Stimulated activated CD4-positive, alpha-beta T cell treated with anti-CD3 and anti-CD28 coated beads, TNF-alpha, amount 100 ng/mL, for 1 hour (primary cell): ENCODE data around the gene NHERF1.

Experiments used
- DNase-seq, 3 donors: peaks; one replicate each; pipeline ENCODE4 v3.0.0-alpha.2; 2020; ENCODE audit warnings: low read depth in 3 of 3, low spot score in 1 of 3

Gene NHERF1

DNA sequence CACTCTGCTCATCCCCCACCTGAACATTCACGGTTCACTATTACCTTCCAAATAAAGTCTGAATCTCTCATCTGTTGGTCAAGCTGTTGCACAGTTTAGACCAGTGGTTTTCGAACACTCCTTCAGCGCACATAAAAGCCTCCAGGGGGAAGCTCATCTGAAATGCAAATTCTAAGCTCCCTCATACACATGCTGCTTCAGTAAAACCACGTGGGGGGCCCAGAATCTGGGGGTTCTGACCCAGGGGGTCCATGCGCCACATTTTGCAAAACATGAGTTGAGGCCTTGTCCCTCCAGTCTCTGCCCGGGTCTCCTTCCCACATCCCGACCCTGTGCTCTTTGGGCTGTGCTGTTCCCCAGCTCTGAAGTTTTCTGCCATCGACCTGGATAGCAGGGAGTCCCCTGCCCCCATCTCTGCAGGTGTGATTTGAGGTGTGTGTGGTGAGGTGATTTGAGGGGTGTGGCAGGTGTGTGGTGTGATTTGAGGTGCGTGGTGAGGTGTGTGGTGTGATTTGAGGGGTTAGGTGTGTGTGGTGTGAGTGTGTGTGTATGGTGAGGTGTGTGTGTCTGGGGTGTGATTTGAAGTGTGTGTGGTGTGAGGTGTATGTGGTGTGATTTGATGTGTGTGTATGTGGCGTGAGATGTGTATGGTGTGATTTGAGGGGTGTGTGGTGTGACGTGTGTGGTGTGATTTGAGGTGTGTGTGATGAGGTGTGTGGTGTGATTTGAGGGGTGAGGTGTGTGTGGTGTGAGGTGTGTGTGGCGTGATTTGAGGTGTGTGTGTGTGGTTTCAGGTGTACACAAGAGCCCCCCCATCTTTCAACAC lies 16.2 kb upstream of the NHERF1 start:
- no peak for DNase-seq

DNA sequence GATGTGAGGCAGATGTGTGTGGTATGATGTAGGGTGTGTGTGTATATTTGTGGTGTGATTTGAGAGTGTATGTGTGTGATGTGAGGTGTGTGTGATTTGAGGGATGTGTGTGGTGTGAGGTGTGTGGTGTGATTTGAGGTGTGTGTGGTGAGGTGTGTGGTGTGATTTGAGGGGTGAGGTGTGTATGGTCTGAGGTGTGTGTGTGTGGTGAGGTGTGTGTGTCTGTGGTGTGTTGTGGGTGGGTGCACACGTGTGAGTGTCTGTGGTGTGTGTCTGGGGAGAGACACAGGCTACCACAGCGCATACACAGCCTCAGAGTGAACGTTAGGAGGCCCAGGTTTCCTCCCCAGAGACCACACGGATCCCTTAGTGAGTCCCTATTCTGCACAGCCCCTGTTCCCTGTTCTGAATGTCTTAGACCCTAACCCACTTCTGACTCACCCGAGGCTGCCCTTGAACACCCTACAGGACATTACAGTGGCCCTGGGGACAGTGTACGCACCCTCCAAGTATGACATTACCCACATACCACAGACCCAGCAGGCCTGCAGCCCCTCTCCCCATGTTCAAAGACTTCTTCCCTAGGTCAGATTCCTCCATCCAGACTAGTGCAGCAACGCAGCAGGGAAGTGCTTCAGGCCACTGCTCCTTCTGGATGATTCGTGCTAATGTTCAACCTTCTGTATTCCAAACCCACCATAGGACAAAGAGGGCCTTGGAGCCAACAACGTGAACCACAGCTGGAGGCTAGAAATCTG lies 14.9 kb upstream of the NHERF1 start:
- DNase-seq = no peak

DNA sequence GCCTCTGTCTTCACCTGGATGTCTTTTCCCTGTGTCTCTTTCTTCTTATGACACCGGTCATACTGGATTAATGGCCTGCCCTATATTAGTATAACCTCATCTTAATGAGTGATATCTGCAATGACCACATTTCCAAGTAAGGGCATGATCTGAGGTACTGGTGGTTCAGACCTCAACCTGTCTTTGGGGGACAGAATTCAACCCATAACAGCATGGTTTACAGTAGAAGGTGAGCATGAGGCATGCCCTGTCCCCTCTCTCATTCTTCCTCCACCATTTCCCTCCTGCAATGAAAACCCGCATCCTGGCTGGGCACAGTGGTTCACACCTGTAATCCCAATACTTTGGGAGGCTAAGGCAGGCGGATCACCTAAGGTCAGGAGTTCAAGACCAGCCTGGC lies 14.2 kb upstream of the NHERF1 start:
- DNase-seq = no peak

DNA sequence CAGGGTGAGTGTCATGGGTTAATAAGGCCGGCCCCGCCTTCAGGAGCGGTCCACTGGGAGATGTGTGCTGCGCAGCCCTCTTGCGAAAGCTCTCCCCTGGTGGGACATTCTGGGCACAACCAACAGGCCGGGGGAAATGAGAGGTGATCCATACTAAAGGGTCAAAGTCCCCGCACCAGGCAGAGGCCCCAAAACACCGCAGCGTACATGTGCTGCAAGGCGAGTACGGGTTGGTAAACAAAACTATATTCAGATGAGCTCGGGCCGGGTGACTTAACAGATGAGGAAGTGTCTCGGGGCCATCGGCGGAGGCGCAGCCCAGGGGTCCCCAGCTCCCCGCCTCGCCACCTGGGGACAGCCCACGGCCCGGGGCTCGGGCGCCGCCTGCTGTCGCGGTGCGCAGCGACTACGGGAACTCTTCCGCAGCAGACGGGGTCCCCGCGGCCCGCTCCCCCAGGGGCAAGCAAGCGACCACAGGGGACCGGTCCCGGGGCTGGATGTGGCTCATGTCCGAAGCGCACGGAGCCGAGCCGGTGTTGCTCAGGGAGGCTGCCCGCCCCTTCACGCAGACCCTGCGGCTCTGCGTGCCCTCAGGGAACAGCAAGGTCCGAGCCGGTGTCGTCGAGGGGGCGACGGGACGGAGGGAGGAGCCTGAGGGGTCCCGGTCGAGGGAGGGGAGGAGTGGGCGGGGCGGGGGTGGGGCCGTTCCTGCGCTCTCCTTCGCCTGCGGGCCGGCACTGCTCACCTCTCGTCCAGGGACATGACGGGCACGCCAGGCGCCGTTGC lies 11.7 kb upstream of the NHERF1 start, which contains the start of gene RAB37:
RAB37 (plus strand) TSS at position 744 of the 786 bp plus-strand sequence; CDS start at position 761, 17 bp downstream.
- no peak for DNase-seq

DNA sequence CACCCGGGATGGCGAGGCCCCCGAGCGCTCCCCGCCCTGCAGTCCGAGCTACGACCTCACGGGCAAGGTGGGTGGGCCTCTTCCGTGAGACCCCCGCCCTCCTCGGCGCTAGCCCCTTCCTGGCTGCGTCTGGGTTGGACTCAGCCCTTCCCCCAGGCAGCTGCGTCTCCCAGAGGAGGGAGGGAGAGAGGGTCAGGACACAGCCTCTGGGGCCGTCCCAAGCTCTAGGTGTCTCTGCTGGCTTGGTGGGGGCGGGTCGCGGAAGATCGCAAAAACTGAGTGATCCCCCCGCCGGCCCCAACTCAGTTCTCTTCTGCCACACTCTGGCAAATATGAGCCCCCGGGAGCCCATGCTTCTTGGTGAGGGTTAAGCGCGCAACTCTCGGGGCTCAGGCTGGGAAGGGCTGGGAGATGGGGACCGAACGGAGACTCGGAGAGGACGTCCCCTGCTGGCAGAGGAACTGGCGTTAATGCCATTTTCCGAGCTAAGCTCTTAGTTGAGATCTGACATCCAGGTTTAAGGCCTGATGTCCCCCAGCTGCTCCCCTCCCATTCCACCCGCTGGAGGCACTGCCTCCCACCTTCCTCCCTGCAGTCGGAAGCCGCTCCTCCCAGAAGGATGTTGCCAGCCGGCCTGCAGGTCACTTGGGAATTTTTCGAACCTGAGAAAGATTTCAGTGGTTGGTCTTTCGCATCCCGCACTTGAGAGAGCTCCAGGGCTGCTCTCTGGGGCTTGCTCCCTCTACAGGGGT lies 11.0 kb upstream of the NHERF1 start:
- DNase-seq = no peak

DNA sequence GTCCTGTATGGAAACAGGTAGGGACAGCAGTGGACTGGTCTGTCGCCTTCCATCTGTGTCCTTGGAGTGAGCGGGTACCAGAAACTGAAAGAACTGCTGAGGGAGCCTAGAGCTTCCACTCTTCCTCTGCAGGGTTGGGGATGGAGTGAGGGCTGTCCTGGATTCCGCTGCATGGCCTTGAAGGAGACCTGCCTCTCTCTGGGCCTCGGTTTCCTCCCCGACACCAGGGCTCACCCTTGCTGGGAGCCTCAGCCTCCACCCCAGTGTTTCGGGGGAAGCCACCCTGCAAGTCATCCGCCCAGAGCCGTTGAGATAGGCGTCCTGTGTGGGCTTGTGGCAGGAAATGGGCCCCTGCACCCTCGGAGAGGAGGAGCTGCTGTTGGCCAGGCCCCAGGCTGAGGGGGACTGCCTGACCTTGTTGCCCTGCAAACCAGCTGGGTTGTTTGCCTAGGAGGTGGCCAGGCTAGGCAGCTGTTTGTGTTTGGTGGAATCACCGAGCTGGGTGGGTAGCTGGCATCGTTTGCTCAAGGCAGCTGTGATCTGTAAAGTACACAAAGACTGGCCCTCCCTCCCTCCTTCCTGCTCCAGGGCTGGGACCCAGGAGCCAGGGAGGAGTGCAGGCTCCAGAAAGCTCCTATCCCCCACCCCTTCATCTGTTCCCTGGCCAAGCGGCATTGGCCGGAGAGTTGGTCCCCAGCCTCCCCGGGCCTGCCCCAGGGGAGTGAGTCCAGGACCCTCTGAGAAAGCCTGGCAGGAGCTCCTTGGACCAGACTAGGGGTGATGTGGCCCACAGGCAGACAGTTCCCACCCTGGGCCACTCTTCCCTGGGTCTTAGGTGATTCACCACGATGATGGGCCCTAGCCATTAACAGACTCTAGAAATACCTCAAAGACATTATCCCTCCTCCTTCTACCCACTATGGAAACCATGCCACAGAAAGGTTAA lies 10.1 kb upstream of the NHERF1 start:
- peak in 2 of 3 donors; percentile 58 to 66 for DNase-seq

DNA sequence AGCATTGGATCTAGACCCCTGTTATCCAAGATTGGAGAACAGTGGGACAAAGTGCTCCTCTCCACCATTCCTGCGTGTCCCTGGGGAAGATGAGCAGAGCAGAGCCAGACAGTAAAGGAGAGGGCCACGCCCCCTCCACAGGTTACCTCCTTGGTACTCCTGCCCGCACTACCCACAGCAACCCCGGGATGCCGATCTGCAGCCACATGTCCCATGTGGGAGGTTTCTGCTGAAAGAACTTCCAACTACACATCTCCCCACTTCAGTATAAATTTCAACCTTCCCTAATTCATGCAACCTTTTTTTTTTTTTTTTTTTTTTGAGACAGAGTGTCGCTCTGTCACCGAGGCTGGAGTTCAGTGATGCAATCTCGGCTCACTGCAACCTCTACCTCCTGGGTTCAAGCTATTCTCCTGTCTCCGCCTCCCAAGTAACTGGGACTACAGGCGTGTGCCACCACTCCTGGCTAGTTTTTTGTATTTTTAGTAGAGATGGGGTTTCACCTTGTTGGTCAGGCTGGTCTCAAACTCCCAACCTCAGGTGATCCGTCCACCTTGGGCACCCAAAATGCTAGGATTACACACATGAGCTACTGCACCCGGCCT lies 9.1 kb upstream of the NHERF1 start:
- DNase-seq = no peak

DNA sequence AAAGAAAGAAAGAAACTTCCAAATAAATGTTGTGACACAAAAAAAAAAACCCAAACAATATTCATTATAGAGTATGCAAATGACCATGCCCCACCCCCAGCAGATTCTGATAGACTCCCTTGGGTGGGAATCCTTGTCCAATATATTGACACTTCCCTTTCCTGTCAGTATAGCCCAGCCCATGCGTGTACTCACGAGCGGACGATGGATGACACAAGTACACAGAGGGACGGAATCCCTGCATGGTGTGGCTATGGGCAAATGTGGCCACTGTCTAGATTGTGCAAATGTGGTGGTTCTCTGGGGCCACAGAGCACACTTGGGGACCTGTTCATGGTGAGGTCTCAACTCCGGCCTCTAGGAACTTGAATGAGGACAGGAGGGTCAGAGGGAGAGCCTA lies 8.3 kb upstream of the NHERF1 start:
- DNase-seq = no peak

DNA sequence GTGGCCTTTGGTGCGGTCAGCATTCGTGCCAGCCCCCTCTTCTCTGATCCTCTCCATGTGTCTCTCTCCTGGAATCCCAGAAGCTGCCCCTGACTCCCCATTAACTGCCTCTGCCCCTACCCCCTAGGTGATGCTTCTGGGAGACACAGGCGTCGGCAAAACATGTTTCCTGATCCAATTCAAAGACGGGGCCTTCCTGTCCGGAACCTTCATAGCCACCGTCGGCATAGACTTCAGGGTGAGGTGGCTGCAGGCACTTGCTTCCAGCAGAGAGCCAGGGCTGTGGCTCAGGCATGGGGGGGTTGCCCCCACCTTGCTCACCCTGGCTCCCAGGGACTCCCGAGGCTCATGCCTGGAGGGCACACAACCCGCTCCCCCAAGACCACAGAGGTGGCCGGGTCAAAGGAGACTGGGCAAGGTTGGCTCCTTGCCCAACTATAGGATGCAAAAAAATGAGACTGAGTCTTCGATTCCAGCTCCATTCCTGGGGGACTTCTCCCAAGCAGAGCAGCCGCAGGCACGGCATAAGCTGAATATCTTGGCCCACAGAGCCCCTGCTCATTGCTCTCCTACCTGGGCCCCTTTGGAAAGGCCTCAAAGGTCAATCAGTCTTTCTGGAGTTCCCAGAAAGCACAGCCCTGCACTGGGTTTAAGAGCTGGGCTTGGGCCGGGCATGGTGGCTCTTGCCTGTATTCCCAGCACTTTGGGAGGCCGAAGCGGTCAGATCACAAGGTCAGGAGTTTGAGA lies 7.6 kb upstream of the NHERF1 start:
- no peak for DNase-seq

DNA sequence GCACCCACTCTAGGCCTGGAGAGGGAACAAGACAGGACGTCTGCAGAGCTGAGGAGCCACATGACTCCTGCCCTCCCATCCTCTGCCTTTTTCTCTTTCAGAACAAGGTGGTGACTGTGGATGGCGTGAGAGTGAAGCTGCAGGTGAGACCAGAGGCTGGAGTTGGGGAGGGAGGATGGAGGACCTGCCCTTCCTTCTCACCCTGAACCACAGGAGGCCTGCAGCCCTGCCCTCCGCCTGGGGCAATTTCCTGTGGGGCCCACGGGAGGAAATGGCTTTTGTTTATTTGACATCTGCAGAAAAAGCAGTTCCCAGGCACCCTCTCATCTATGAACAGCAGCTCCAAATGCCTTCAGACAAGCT lies 6.3 kb upstream of the NHERF1 start:
- DNase-seq = no peak

DNA sequence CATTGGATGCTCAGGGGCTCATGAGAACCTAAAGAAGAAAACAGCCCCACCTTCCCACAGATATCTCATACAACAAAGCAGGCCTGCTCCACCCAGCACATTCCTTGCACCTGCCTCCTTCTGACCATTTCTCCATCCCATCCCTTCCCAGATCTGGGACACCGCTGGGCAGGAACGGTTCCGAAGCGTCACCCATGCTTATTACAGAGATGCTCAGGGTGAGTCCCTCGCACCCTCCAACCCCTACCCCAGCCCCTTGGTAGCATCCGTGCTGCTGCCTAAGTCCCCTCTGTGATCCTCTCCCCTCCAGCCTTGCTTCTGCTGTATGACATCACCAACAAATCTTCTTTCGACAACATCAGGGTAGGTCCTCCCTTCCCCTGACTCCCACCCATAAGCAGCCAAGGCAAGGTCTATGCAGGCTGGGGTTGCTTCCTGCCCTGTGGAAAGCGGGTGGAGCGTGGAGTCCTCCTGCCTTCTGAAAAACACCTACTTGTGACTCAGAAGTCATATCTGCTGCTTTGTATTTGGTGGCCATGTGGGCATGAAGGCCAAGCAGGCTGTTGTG lies 5.4 kb upstream of the NHERF1 start:
- no peak for DNase-seq

DNA sequence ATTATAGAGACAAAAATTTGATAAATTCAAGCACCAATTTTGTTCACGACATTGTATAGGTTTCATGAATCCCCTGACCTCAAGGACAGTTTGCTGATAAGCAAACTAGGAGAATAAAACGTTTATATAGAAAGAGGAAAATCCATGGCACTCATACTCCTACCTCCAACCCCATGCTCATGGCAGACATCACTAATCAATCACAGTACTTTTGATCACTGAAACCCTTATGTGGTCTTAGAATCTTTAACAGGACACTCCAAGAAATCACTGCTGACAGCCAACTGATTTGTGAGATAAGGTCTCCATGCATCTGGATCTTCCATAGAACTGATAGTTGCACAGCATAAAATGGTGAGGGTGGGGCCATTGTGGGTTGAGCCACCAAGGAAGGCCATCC lies 4.7 kb upstream of the NHERF1 start:
- DNase-seq = no peak

DNA sequence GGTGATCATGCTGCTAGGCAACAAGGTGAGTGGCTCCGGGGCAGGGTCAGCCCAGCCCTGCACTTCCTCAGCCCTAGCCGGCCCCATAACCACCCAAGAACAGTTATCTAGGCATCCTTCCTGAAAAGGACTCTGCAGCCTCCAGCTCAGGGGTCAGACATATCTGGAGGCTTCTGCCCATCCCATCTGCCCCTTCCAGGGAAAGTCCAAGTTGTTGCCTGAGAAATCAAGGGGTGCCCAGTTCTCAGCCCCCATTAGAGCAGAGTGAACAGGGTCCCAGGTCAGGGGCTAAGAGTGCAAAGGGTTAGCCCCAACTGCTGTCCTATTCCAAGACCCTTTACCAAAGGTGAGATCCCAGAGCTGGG lies 4.1 kb upstream of the NHERF1 start:
- no peak for DNase-seq

DNA sequence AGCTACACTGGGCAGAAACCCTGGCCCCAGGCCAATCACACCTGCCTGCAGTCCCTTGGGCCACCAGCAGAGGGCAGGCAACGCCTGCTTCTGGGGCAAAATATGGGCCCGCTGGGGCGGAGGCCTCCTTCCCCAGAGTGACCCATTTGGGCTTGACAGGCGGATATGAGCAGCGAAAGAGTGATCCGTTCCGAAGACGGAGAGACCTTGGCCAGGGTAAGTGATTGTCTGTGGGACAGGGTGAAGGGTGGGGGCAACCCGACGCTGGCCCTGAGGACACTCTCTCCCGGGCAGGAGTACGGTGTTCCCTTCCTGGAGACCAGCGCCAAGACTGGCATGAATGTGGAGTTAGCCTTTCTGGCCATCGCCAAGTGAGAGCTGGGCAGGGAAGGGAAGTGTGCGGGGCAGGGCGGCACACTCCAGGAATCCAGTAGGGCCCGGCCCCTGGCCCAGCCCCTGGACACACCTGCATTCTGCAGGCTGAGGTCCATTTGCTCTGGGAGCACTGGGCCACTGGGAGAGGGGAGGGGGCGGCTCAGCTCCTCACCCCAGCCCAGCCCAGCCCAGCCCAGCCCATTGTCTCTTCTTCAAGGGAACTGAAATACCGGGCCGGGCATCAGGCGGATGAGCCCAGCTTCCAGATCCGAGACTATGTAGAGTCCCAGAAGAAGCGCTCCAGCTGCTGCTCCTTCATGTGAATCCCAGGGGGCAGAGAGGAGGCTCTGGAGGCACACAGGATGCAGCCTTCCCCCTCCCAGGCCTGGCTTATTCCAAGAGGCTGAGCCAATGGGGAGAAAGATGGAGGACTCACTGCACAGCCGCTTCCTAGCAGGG lies 3.5 kb upstream of the NHERF1 start:
- peak in 2 of 3 donors; percentile 69 to 83 for DNase-seq

DNA sequence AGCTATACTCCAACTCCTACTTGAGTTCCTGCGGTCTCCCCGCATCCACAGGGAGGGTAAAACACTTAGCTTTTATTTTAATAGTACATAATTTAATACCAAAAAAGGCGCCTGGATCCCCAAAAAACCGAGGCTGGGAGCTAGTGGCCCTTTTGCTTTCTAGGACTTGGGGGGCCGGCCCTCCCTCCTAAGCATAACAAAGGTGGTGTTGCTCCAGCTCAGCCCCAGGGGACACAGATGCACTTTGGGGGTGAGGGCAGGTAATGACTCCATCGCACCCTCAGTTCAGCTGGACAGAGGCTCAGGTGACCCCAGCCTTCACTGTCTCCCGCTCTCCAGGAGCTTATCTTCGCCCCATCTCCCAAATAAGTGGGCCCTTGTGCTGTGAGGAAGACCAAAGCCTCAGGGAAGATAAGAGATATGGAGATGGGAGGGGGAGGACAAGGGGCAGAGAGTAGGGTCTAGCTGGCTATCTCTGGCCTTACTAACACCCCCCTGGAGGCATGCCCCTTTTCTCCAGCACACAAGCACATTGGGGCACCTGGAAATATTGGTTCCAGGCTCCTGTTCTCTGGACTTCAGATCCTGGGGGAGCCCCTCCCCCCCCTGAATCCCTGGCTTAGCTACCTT lies 2.8 kb upstream of the NHERF1 start:
- no peak for DNase-seq

DNA sequence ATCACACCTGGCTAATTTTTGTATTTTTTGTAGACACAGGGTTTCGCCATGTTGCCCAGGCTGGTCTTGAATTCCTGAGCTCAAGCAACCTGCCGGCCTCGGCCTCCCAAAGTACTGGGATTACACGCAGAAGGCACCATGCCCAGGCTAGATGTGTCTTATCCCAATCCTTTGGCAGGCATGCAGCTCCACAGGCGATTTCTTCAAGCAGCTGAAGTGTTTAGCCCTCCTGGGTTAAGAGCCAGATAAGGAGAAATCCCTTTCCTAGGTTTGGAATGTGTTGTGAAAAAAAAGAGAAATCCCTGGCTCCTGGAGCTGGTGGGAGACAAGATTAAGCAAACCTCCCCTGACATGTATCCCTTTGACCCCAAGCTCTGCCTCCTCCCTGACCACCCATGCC lies 2.1 kb upstream of the NHERF1 start:
- DNase-seq = no peak

DNA sequence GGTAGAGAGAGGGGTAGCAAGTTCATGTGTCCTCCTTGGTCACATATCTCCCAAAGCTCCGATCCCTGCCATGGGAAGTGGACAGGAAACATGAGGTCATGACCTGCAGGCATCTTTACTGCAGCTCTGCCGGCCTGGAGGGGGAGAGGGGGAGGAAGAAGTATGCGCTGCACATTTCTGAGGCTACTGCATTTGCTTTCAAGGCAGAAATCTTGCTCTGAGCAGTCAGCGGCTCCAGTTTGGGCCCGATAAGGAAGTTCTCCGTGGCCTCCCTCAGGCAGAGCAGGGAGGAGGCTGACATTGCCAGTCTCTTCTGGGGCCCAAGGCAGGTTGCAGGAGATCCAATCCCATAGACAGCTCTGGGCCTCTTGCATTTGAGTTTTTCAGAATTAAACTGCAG lies 1.5 kb upstream of the NHERF1 start:
- no peak for DNase-seq

DNA sequence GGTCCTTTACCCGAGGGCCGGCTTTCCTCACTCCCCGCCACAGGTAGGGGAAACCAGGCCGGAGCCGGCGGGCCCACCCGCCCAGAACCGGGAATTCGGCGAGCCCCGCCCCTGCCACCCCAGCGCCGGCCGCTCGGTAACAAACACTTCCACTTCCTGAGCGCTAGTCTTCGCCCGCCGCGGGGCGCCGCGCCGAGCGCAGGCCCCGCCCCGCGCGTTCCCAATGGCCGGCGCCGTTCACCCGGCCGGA lies 224 bp upstream of the NHERF1 start:
- DNase-seq = no peak
